ENCODE data around the gene RDX. TPM values are rescaled to one million over a fixed set of nuclear protein-coding genes. Genes with fewer than 3 reads are reported as not detected.
A peak's percentile ranks its signal among the peaks of the same experiment; 100 is the strongest.

Gene RDX
- total and polyA plus RNA-seq, 2 of the 13 experiments (the other 11 are each of a cell fraction or from before 2014, with no cell fraction given): 20.7 to 63.1 TPM

GRCh38 chr11:110345743-110346142, 49.3 kb upstream of the RDX start:
- ATAC-seq: peak; percentile 81
- FAIRE-seq: no peak
- no peaks in the 10 kb centered on the region for H3K79me2 ChIP-seq (ENCODE audit: insufficient read depth, low read length)
- no peak overlapping the region for H3K4me2 ChIP-seq (ENCODE audit: low read depth, low read length)
- H3K4me3 ChIP-seq (replicated peaks in 1 of 3; ENCODE audit: insufficient read depth in 1 of 3, low read depth in 2 of 3, low read length in 3 of 3): no peak overlapping the region
- H3K9me3 ChIP-seq (ENCODE audit: low read length): no peaks in the 10 kb centered on the region
- CTCF ChIA-PET (ENCODE audit: low intra/inter-chr PET ratio, low total read pairs): no interaction called here
- in situ Hi-C loops (cut with HindIII; ENCODE audit: extremely low pct_ligation_motif_present, low pct_unique_long_range_greater_than_20kb) (no loop called here), intact Hi-C loops (cut with micrococcal nuclease; ENCODE audit: unreplicated experiment) (no loop called here)
- H3K36me3 ChIP-seq (replicated peaks in 1 of 2; ENCODE audit: control insufficient read depth in 1 of 2, insufficient read depth in 2 of 2, low read length in 2 of 2): no peaks in the 10 kb centered on the region
- peaks cover 9% of the 10 kb centered on the region; the same call in 1 of the 2 replicates for H3K4me1 ChIP-seq (ENCODE audit: insufficient read depth, low read length)
- no peaks in the 10 kb centered on the region for H4K20me1 ChIP-seq (ENCODE audit: insufficient read depth, low read length)
- no peak overlapping the region for H3K27ac ChIP-seq (ENCODE audit: extremely low read length, insufficient read depth, low read length)
- H2AFZ ChIP-seq (ENCODE audit: low read length): no peak overlapping the region
- no peaks in the 10 kb centered on the region for H3K27me3 ChIP-seq (ENCODE audit: control insufficient read depth in 1 of 2, insufficient read depth in 2 of 2, low read length in 2 of 2)
- DNase-seq (ENCODE audit: low spot score): peak; percentile 30
- 5% methylated on average over 3 of the region's 3 CpGs for WGBS (ENCODE audit: low lambda C conversion rate)
- BruUV-seq (replicated peaks): no TSS peak
- POLR2A ChIA-PET: no interaction called here
- H3K9ac ChIP-seq (ENCODE audit: insufficient read depth, low read depth, low read length): no peak overlapping the region
- peak; percentile 75 for TF ChIP-seq ARID5B (CRISPR knock-in tag; IDR thresholded peaks at IDR 0.05)
- TF ChIP-seq GATAD2A (CRISPR knock-in tag; IDR thresholded peaks at IDR 0.05): peak; percentile 82
- peak; percentile 75 for TF ChIP-seq AHDC1 (CRISPR knock-in tag; IDR thresholded peaks at IDR 0.05; ENCODE audit: borderline replicate concordance)
- TF ChIP-seq ETV5 (CRISPR knock-in tag; IDR thresholded peaks at IDR 0.05; ENCODE audit: borderline replicate concordance): peak; percentile 55; the same call in 1 of the 2 replicates
- no peak for TF ChIP-seq ZSCAN9 (CRISPR knock-in tag; IDR thresholded peaks at IDR 0.05; ENCODE audit: borderline replicate concordance)
- TF ChIP-seq CREB1 (IDR thresholded peaks at IDR 0.05): no peak
- peak; percentile 48; the same call in 1 of the 2 replicates for TF ChIP-seq CREB1 (CRISPR knock-in tag; IDR thresholded peaks at IDR 0.05)
- no peak for TF ChIP-seq FOXP1 (IDR thresholded peaks at IDR 0.05)
- TF ChIP-seq FOXP1 (CRISPR knock-in tag; IDR thresholded peaks at IDR 0.05): peak; percentile 34; the same call in 1 of the 2 replicates
- TF ChIP-seq HIVEP1 (CRISPR knock-in tag; IDR thresholded peaks at IDR 0.05): no peak
- peak; percentile 51; the same call in 1 of the 2 replicates for TF ChIP-seq KAT8 (CRISPR knock-in tag; IDR thresholded peaks at IDR 0.05)
- TF ChIP-seq HOMEZ (CRISPR knock-in tag; IDR thresholded peaks at IDR 0.05; ENCODE audit: low read depth): peak; percentile 66; the same call in 1 of the 2 replicates
- TF ChIP-seq CREBL2 (CRISPR knock-in tag; IDR thresholded peaks at IDR 0.05; ENCODE audit: borderline replicate concordance): no peak
- peak; percentile 91 for TF ChIP-seq ONECUT2 (CRISPR knock-in tag; IDR thresholded peaks at IDR 0.05)
- TF ChIP-seq TOE1 (CRISPR knock-in tag; IDR thresholded peaks at IDR 0.05): no peak
- TF ChIP-seq NKX3-1 (CRISPR knock-in tag; IDR thresholded peaks at IDR 0.05): no peak

Measured in HepG2 (cell line).